NT2/D1 (cell line): ENCODE data around the gene TAMALIN.

Source experiments
- DNase-seq: peaks from one replicate; pipeline ENCODE4 v3.0.0-alpha.2; 2011; ENCODE audit warnings: low read depth, low spot score
- H3K27me3 ChIP-seq: 2 replicates; pipeline ENCODE4 v1.6.0; 2011; ENCODE audit warnings: mild to moderate bottlenecking; ENCODE audit not compliant: insufficient read length, insufficient read depth
- H3K36me3 ChIP-seq: 2 replicates; pipeline ENCODE4 v1.6.1; 2011; ENCODE audit warnings: mild to moderate bottlenecking, low read length, mixed read lengths; ENCODE audit not compliant: insufficient read depth, insufficient read length
- H3K4me1 ChIP-seq: 2 replicates; pipeline ENCODE4 v1.5.1; 2011; ENCODE audit not compliant: insufficient read depth, insufficient read length
- H3K4me3 ChIP-seq: 2 replicates; pipeline ENCODE4 v1.5.1; 2011; ENCODE audit warnings: low read depth; ENCODE audit not compliant: insufficient read length
- H3K9ac ChIP-seq: 2 replicates; pipeline ENCODE4 v1.6.0; 2011; ENCODE audit warnings: low read depth; ENCODE audit not compliant: insufficient read length
- H3K9me3 ChIP-seq: 2 replicates; pipeline ENCODE4 v1.5.1; 2011; ENCODE audit warnings: mild to moderate bottlenecking, low read length; ENCODE audit not compliant: insufficient read depth
- SUZ12 ChIP-seq: IDR thresholded peaks from 2 replicates; pipeline ENCODE4 v1.6.1; 2011; ENCODE audit not compliant: insufficient read length, insufficient read depth; ENCODE audit errors: extremely low read depth
- YY1 ChIP-seq: IDR thresholded peaks from 2 replicates; pipeline ENCODE4 v1.6.1; 2011; ENCODE audit not compliant: insufficient read length, insufficient read depth
- ZNF274 ChIP-seq: IDR thresholded peaks from 2 replicates; pipeline ENCODE4 v1.6.1; 2011; ENCODE audit warnings: mild to moderate bottlenecking, low read depth, low read length

TAMALIN gene

DNA sequence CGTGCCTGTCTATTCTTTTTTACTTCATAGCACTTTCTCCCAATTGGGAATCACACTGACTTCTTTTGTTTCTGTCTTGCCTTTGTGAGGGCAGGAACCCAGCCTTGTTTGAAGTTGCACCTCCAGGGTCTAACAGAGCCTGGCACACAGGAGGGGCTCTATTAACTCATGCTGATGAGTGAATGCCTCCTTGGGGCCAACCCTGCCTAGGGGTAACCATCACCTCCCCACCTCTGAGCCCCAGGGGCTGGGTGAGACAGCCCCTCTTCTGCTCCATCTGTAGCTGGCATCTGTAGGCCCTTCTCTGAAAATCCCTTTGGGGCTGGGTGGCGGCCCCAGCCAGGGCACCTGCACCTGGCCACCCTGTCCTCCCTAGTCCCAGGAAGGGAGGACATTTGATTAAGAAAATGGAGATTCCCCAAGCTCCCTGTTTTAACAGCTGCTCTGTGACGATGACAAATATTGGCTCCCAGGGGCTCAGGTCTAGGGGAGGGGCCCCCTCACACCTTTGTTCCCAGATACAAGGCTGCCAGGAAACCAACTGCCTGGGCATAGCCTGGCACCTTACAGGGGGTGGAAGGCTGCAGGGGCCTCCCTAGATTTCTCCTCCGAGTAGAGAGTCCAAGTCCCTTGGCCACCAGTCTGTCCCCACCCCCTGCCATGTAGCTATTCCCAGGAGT, 11.8 kb downstream of the TAMALIN start:
- no peak for DNase-seq
- Histone ChIP-seq H3K36me3 (peaks cover 27% of the 10 kb centered on the region), H3K9me3 (no peaks in the 10 kb centered on the region), H3K27me3 (peaks cover 18% of the 10 kb centered on the region), H3K4me1 (peaks cover 19% of the 10 kb centered on the region), H3K4me3 (no peak overlapping the region), H3K9ac (no peak overlapping the region)
- TF ChIP-seq ZNF274 (no peak), YY1 (no peak), SUZ12 (no peak)

DNA sequence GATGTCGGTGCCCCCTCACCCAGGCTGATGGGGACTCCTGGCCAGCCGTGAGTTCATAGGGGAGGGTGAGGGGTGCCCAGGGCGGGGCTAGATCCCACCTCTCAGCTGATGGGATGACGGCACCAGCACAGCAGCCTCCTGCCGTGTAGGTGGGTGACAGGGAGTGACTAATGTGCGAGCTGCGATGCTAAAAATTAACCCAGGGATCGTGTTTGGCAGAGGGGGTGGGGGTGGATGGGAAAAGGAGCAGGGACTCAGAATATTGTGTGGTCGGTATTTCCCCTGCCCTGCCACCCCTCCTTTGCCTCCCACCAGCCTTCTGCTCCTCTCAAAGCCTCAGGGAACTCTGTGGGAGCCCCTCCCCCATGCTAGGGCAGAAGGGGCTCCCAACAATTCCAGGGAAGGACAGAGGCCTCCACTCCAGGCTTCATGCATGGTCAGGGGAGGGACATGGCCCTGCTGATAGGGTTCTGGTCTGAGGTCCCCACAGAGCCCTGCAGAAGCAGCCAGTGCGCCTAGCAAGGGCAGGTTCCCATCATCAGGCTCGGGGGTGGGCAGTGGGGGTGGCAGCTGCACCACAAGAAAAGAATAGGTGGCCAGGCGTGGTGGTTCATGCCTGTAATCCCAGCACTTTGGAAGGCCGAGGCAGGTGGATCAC, 12.5 kb downstream of the TAMALIN start:
- Histone ChIP-seq H3K4me1 (peaks cover 14% of the 10 kb centered on the region), H3K36me3 (peaks cover 20% of the 10 kb centered on the region), H3K9me3 (no peaks in the 10 kb centered on the region), H3K27me3 (peaks cover 22% of the 10 kb centered on the region), H3K9ac (peak overlapping the region; percentile 2), H3K4me3 (no peak overlapping the region)
- DNase-seq, result no peak
- no peak for TF ChIP-seq YY1
- no peak for TF ChIP-seq ZNF274
- TF ChIP-seq SUZ12, result no peak

DNA sequence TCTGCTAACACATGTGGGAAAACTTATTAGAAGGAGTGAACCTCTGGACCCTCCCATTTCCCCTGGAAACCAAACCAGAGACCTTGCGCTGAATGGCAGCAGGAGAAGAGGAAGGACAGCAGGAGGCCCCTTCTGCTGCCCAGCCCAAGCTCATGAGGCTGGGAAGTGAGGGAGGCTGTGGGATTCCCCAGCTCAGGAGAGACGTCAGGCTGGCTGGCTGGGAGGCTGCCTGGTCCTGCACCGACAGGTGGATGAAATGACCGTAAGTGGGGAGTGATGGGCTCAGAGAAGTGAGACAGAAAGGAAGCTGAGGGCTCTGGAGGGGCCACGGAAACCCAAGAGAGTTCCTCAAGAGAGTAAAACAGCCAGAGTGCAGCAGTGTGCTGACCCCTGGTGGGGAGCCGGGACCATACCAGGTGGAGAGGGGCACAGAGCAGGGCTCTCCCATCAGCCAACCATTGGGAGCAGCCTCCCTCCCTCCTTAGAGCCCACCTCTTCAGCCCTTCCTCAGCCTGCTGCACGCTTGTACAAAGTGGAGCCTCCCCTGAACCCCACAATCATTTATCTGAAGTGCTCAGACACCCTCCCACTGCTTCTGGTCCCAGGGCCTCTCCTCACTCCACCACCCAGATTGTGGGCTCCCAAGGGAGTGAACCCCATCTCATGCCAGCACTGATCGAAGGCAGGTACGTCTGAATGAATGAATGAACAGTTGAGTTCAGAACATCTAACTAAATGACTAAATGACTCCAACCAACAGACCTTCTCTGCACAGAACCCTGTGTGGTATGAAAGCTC, 14.0 kb downstream of the TAMALIN start:
- H3K4me1 ChIP-seq, result peaks cover 9% of the 10 kb centered on the region
- TF ChIP-seq ZNF274, result no peak
- no peak for TF ChIP-seq SUZ12
- no peak for TF ChIP-seq YY1
- H3K27me3 ChIP-seq, result peaks cover 28% of the 10 kb centered on the region
- no peak for DNase-seq
- H3K36me3 ChIP-seq, result peaks cover 10% of the 10 kb centered on the region
- H3K9ac ChIP-seq, result peak overlapping the region; percentile 6
- H3K9me3 ChIP-seq, result no peaks in the 10 kb centered on the region
- no peak overlapping the region for H3K4me3 ChIP-seq

- DNase-seq, result no peak
- no peak for TF ChIP-seq SUZ12
- no peak for TF ChIP-seq YY1
- TF ChIP-seq ZNF274, result no peak
Measured at GRCh38 chr12:52022841-52023181, 16.1 kb downstream of the TAMALIN start.

DNA sequence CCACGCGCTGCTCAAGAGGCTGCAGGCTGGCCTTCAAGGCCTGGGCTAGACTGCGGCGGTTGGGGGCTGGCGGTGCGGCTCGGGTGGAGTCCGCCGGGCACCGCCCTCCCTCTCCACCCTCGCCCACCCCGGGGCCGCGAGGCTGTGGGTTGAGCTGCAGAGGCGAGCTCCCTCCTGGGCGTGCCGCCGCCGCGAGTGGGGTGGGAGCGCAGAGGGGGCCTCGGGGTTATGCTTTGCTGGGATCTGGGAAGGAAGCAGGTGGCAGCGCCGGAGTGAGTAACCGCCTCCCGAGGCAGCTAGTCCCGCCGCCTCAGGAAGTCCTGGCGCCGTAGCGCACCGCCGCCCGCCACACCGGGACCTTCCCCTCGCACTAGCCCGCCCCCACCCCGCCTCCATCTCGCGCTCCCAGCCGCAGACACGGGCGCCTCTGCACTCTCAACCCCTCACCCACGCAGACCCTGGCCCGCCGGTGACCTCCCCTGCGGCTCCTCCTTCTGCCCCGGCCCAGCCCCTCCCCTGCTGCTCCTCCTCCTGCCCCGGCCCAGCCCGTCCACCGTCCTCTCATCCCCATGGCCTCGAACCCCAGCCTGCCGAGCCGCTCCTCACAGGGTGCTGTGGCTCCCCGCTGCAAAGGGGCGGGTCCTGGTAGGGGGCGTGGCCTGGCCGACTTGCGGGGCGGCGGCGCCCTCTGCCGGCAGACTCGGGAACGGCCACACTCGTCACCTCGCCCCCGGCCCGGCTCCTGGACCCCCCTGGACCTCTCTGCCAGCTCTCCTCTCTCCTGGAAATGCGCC, 16.6 kb downstream of the TAMALIN start:
- H3K9me3 ChIP-seq, result no peaks in the 10 kb centered on the region
- peak overlapping the region; percentile 57 for H3K4me3 ChIP-seq
- H3K9ac ChIP-seq, result peak overlapping the region; percentile 66
- no peak for TF ChIP-seq YY1
- TF ChIP-seq ZNF274, result no peak
- TF ChIP-seq SUZ12, result no peak
- DNase-seq, result no peak
- peaks cover 28% of the 10 kb centered on the region for H3K27me3 ChIP-seq
- H3K4me1 ChIP-seq, result peaks cover 23% of the 10 kb centered on the region
- no peaks in the 10 kb centered on the region for H3K36me3 ChIP-seq

More at GRCh38 chr12:52022841-52023181, 16.1 kb downstream of the TAMALIN start:
- Histone ChIP-seq H3K27me3 (peaks cover 28% of the 10 kb centered on the region), H3K4me3 (peak overlapping the region; percentile 57), H3K4me1 (peaks cover 23% of the 10 kb centered on the region), H3K9ac (peak overlapping the region; percentile 66), H3K9me3 (no peaks in the 10 kb centered on the region), H3K36me3 (no peaks in the 10 kb centered on the region)

- H3K4me1 ChIP-seq, result peaks cover 22% of the 10 kb centered on the region
- H3K9ac ChIP-seq, result no peak overlapping the region
- H3K9me3 ChIP-seq, result no peaks in the 10 kb centered on the region
- H3K4me3 ChIP-seq, result peak overlapping the region; percentile 57
- DNase-seq, result no peak
- no peaks in the 10 kb centered on the region for H3K36me3 ChIP-seq
- no peak for TF ChIP-seq ZNF274
- no peak for TF ChIP-seq YY1
- no peak for TF ChIP-seq SUZ12
- H3K27me3 ChIP-seq, result peaks cover 28% of the 10 kb centered on the region
Measured at GRCh38 chr12:52023976-52024688, 17.4 kb downstream of the TAMALIN start.
